GM18526 (cell line): ENCODE data around the gene WNK3.

Experiments
- POLR2A ChIP-seq: IDR thresholded peaks from 3 replicates; pipeline ENCODE4 v1.6.1; 2011; ENCODE audit not compliant: insufficient read length; ENCODE audit errors: extremely low read depth

The WNK3 gene

DNA sequence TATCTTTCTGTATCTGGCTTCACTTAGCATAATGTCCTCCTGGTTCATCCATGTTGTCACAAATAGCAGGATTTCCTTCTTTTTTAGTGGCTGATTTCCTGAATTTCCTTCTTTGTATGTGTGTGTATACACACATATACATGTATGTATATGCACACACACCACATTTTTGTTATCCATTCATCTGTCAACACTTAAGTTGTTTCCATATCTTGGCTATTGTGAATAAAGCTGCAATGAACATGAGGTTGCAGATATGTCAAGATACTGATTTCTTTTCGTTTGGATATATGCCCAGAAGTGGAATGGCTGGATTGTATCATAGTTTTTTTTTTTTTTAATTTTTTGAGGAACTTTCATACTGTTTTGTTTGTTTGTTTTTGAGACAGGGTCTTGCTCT is 76.2 kb downstream of the WNK3 start:
- no peak for TF ChIP-seq POLR2A

GRCh38 chrX:54280466-54280865 is 77.4 kb downstream of the WNK3 start:
- TF ChIP-seq POLR2A = no peak

DNA sequence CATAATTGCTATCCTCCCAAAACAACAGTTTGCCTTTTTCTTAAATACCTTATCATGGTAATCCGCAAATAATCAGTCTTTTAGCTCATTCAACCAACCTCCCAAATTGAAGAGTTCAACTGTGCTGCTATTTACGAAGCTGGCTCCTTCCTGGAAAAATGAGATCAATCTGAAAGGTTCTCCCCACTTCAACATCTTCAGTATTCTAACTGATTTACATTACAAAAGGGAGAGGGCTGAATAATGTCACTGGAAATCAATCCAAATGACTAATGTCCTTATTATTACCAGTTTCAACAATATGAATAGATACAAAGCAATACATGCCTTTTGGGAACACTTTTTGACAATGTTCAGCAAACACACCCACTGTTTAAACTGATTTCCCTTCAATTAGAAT is 86.2 kb downstream of the WNK3 start:
- TF ChIP-seq POLR2A = no peak

DNA sequence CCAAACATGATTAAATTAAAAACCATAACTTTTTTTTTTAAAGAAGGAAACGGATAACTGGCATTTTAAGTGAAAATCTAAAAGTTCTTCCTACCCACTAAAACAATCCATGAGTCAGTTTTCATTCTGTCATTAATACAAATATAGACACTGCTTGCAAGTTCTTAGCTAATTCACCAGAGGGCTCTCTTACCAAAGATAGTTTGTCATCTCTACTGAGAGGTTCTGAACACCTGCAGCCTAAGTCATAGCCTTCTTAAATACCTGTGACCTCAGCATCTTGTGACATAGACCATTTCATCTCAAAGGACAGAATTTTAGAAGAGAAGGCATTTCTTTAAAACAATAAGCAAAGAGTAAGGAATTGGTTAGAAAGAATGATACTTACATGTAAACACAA is 109.5 kb downstream of the WNK3 start:
- no peak for TF ChIP-seq POLR2A

DNA sequence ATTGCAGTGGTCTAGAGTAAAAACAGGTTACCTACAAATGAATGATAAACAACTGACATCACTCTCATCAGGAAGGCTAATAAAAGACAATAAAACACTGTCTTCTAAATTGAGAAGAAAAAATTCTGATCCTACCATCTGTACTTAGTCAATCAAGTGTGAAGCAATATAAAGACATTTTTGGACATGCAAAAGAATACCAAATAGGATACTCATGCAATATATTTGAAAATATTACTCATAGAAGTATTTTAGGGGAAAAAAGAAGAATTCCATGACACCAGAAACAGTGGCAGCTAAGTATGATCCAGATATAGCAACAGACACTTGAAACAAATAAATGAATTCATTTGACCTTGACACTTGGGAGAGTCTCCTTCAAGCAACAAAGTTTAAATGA is 111.0 kb downstream of the WNK3 start:
- TF ChIP-seq POLR2A = no peak

DNA sequence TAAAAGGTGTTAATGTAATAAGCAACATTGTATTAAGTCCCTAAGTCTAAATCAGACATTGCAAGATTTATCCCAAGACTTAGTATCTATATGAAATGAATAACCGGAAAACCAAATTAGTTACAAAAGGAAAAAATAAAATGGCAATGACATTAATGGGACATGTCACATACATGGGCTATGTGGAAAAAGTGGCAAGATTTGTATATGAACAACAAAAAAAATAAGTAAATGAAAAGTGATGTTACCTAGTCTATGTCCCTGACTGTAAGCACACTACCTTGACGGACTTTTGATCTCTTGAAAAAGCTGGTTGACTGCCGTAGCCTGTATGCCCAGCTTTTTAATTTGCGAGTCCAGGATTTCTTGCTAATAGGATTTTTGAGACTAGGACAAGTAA is 119.3 kb downstream of the WNK3 start:
- no peak for TF ChIP-seq POLR2A

DNA sequence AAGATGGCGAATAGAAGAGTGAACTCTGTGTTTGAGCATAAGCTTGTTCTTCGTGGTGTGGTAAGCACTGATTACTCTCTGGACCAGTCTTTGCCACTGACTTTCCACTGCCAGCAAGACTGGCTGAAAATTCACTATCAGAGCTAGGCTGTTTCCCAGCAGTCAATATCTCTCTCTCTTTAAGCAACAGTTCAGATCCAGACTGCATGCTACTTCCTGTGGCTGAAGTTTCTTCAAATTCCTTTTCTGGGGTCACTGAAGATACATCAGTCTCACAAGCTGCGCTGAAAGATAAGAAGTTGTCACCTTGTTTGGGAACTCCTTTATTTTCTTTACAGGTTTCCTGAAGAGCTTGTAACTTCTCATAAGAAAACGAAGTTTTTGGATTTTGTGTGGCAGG is 120.8 kb downstream of the WNK3 start:
- no peak for TF ChIP-seq POLR2A

GRCh38 chrX:54230435-54231148 is 127.3 kb downstream of the WNK3 start:
- TF ChIP-seq POLR2A = no peak

DNA sequence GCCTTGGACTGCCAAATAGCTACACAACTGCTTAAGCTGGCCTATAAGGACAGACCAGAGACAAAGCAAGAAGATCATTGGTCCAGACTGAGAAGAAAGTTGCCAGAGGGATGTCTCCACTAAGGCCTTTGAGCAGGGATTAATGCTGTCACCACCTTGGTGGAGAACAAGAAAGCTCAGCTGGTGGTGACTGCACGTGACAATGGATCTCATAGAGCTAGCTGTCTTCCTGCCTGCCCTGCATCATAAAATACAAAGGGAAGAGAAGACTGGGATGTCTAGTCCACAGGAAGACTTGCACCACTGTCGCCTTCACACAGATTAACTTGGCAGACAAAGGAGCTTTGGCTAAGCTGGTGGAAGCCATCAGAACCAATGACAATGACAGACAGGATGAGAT is 134.3 kb downstream of the WNK3 start:
- no peak for TF ChIP-seq POLR2A

DNA sequence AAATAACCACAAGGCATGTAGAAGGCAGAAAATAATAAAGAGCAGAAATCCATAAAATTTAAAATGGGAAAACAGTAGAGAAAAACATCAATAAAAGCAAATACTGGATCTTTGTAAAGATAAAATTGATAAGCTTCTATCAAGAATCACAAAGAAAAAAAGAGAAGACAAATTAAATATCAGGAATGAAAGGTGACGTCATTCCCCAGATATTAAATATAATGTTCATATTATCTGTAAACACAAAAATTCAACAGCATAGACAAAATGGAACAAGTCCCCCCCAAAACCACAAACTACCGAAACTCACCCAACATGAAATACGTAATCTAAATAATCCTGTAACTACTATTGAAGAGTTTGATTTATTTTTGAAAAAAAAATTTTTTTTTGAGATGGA is 144.2 kb downstream of the WNK3 start:
- TF ChIP-seq POLR2A = no peak

DNA sequence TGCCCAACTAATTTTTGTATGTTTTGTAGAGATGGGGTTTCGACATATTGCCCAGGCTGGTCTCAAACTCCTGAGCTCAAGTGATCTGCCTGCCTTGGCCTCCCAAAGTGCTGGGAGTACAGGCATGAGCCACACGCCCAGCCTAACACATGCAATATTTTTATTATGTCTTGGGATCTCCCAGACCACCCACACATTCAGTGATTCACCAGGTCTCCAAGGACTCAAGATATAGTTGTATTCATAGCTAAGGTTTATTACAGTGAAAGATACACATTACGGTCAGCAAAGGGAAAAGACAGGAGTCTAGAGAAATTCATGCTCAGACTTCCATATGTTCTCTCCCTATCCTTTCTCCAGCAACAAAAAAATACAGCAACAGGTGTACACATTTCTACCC is 149.3 kb downstream of the WNK3 start:
- TF ChIP-seq POLR2A = no peak

DNA sequence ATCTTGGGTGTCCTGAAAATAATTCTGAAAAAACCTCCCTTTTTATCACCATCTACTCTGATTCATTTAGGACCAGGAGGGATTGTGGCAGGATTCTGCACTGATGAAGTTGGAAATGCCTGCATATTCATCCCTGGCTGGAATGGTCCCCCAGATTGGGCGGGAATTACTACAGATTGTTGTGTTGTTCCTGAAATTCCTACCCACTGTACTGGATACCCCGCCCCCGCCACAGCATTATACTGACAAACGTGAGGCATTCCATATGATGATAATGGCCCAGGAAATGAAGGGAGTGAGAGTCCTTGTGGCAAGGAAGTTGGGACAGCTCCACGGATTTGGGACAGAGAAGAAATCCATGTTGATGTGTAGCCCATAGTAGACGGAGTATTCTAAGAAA is 159.6 kb downstream of the WNK3 start:
- TF ChIP-seq POLR2A = no peak

DNA sequence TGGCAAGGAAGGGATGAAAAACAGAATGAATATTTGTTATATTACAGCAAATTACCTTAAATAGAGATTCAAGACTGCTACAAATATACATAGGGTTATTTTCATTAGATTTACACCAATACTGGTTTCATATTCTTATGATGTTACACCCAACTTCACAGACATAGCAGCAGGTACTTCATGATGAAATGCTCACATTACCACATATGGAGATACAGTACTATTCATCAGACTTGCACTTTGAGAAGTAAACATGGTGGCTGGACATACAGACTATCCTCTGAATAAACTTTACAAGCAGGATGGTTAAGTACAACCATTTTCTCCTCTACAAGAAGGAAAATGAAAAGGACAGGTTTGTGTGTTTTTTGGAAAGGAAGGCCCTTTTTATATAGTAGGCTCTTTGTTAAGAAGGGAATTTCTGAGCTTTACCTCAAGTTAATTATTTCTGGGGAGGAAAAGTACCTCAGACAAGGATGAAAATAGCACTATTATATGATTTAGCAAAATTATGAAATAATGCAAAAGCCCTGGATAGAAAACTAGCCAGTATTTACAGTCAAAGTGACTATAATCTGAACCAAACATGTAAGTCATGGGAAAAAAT is 162.8 kb downstream of the WNK3 start:
- no peak for TF ChIP-seq POLR2A

DNA sequence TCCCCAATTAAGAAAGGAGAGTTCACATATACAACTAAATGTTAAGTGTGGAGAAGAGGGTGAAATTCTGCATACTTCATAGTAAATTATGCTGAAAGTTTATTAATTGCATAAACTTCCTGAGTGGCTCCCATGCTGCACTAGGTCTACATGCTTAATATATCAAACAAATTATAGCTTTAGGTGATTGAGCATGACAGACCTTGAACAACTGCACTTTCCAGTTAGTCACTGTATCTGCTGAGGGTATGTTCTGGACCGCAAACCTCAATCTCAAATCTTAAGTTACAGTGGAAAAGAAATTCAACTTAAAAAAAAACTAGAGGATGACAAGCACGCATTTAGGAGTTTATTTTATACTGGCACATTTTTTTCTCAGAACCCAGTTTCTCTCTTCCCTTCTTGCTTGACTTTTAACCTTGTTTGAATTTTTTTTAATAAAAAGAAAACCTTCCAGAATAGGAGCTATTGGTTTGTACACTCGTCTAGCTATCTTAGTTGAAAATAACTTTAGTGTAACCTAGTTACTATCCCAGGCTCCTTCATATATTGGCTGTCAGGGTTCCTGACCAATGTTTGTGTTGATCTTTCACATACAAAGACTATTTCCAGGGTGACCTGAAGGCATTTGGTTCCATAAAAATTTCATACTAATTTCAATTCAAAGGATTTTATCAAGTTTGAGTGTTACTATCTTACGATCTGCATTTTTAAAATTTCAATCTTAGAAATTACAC is 164.6 kb downstream of the WNK3 start:
- no peak for TF ChIP-seq POLR2A

GRCh38 chrX:54184474-54184873 is 173.4 kb downstream of the WNK3 start:
- TF ChIP-seq POLR2A = no peak

DNA sequence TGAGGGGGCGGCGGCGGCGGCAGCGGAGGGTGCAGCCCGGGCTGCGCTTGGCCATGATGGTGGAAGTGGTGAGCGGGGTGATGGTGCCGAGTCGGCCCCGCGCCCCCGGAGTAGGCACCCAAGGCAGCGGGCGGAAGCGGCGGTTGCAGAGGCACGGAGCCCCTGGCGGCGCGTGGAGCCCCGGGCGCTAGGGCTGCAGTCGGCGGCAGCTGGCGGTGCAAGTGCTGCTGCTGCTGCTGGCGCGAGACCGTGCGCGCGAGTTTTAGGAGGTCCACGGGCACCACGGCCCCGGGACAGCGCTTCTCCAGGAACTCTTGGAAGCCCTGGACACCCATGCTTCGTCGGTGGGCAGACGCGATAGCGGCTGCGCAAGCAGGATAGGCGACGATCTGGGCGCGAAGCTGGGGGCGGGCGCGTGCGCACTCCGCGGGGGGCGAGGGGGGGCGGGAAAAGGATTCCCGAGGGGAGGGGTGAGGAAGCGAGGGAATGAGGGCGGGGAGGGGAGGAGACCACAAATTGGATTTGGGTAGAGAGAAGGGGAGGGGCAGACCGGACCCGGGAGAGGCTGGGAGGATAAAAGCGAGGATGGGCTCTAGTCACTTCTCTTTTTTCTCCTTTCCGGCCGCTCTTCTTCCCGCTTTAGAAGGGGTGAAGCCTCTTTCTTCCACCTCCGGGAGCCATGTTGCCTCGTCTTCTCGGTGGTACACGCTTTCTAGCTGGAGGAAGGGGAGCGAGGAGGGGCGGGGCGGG is 174.8 kb downstream of the WNK3 start, which contains the start of gene FAM120C:
Gene FAM120C (minus strand): TSS at position 391 of the 750 bp plus-strand sequence. CDS start 56 bp downstream, at position 335.
- TF ChIP-seq POLR2A = peak; percentile 62

DNA sequence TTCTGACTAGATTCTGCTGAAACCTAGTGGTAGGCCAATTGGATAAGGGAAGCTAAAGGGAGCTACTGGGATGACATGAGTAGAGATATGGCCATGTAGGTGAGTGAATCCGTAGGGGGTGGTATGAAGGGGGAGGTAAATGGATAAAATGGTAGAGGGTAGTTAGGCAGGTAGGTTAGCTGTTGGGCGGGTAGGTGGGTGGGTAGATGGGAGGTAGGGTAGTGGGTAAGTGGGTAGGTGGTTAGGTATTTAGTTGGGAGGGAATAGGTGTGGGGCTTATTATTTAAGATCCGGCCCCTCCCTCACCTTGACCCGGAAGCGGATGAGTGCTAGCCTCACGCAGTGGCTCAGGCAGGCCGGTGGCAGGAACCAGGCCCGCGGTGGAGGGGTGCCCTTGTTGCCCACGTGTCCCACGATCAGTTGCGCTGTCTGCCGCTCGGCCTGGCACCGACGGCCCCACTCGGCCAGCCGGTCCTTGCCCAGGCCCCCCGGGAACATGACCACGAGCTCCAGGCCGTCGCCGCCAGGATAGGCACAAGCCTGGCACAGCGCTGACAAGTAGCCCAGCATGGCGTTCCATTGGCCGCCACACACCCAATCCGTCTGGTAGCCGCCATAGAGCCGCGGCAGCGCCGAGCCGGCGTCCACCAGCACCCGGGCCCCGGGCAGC is 175.5 kb downstream of the WNK3 start:
- peak; percentile 69 for TF ChIP-seq POLR2A
